Measurements from ENCODE around the gene AGGF1. TPM values are rescaled to one million over a fixed set of nuclear protein-coding genes. Genes with fewer than 3 reads are reported as not detected.

The AGGF1 gene
- total RNA-seq, 4 donors from 2014 or later, result 30.6 to 69.6 (median 50.1) TPM

DNA sequence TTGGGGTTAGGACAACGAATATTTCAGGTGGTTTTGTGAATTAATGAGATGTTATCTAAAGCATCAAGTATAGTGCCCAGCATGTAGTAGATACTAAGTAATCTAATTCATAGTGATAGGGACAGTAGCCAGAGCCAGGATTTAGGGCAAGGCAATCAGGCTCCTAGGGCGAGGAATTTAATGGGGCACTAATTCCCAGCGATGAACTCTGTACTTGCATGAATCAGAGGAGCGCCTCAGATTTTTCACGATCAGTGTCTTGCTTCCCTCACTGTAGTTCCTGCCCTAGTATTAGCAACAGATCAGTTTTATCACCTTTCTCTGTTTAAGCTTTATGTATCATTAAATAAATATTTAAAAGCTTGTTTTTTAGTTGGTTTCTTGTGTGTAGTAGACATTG lies 3.1 kb downstream of the AGGF1 start:
- TF ChIP-seq POLR2A (IDR thresholded peaks at IDR 0.05) (no peak), EP300 (IDR thresholded peaks at IDR 0.05; ENCODE audit: low read depth) (no peak), POLR2AphosphoS5 (IDR thresholded peaks at IDR 0.05) (no peak)
- TF ChIP-seq, protein P1, sequence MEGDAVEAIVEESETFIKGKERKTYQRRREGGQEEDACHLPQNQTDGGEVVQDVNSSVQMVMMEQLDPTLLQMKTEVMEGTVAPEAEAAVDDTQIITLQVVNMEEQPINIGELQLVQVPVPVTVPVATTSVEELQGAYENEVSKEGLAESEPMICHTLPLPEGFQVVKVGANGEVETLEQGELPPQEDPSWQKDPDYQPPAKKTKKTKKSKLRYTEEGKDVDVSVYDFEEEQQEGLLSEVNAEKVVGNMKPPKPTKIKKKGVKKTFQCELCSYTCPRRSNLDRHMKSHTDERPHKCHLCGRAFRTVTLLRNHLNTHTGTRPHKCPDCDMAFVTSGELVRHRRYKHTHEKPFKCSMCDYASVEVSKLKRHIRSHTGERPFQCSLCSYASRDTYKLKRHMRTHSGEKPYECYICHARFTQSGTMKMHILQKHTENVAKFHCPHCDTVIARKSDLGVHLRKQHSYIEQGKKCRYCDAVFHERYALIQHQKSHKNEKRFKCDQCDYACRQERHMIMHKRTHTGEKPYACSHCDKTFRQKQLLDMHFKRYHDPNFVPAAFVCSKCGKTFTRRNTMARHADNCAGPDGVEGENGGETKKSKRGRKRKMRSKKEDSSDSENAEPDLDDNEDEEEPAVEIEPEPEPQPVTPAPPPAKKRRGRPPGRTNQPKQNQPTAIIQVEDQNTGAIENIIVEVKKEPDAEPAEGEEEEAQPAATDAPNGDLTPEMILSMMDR (IDR thresholded peaks at IDR 0.05), result no peak
- 76 to 96% methylated on average over 5 of the region's 5 CpGs for WGBS, 2 donors (ENCODE audit: low coverage in 1 of 2)
- H3K4me1 ChIP-seq, result peaks cover 6 to 19% (median 11%) of the 10 kb centered on the region in 4 donors
- no peak for DNase-seq
- H3K4me3 ChIP-seq, result no peak overlapping the region
- H3K36me3 ChIP-seq, result peaks cover 0 to 34% (median 10%) of the 10 kb centered on the region in 4 donors
- H3K27ac ChIP-seq, result no peak overlapping the region
- no peaks in the 10 kb centered on the region for H3K9me3 ChIP-seq
- in situ Hi-C loops (cut with MboI; ENCODE audit: low pct_ligation_motif_present in 1 of 4, low pct_unique_long_range_greater_than_20kb in 1 of 4, low sequenced_read_pairs in 3 of 4), result no loop called here
- intact Hi-C loops (cut with DNase I; ENCODE audit: low total_unique reads), result loop anchor here (10.0 kb wide), 1 partner anchor 1689 kb away; no protein-coding TSS in a partner anchor
- H3K27me3 ChIP-seq, result no peaks in the 10 kb centered on the region

DNA sequence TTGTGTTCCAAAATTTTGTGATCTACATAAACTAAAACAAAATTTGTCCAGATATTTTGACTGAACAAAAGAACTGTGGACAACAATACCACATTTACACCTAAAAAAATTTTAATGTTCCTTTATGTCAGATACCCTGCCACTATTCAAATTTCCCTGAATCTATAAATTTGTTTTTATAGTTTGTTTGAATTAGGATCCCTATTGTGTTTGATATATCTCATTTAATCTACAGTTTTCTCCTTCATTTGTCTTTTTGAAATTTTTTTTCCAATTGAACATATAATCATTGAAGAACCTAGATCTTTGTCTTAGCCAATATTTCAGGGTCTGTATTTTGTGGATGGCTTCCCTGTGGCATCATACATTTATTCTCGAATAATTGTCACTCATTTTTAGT lies 5.7 kb downstream of the AGGF1 start:
- Histone ChIP-seq H3K36me3 (peaks cover 0 to 59% (median 22%) of the 10 kb centered on the region in 4 donors), H3K27ac (no peak overlapping the region), H3K4me3 (no peak overlapping the region), H3K27me3 (no peaks in the 10 kb centered on the region), H3K9me3 (no peaks in the 10 kb centered on the region), H3K4me1 (peaks cover 6 to 12% (median 8%) of the 10 kb centered on the region in 4 donors)
- 78 to 83% methylated on average over 1 of the region's 1 CpG for WGBS, 2 donors (ENCODE audit: low coverage in 1 of 2)
- intact Hi-C loops (cut with DNase I; ENCODE audit: low total_unique reads) (loop anchor here (10.0 kb wide), 1 partner anchor 1691 kb away; no protein-coding TSS in a partner anchor), in situ Hi-C loops (cut with MboI; ENCODE audit: low pct_ligation_motif_present in 1 of 4, low pct_unique_long_range_greater_than_20kb in 1 of 4, low sequenced_read_pairs in 3 of 4) (no loop called here)
- no peak for TF ChIP-seq POLR2A (IDR thresholded peaks at IDR 0.05)
- TF ChIP-seq POLR2AphosphoS5 (IDR thresholded peaks at IDR 0.05), result no peak
- TF ChIP-seq, protein P1 (IDR thresholded peaks at IDR 0.05), result no peak
- no peak for TF ChIP-seq EP300 (IDR thresholded peaks at IDR 0.05; ENCODE audit: low read depth)
- no peak for DNase-seq

DNA sequence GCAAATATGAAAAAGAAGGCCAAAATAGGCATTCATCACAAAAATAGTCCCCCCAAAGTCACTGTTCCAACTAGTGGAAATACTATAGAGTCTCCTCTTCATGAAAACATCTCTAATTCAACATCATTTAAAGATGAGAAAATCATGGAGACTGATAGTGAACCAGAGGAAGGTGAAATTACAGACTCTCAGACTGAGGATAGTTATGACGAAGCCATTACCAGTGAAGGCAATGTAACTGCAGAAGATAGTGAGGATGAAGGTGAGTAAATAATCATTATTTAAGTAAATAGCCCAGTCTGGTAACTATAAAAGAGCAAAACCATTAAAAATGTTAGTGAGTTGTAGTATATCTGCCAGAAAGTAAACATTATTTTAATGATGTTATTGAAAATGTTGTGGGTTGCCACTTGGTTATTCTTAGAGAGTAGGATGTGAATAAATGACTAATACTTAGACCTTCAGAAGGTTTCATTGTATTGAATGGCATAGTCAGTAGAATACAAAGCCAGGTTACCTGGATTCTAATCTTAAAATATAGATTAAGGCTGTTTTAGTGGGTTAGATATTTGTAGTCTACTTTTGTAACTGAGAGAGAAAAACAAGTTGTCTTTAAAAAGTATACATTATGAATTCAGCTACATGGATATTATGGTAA lies 16.3 kb downstream of the AGGF1 start:
- WGBS, 2 donors (ENCODE audit: low coverage in 1 of 2), result 90 to 100% methylated on average over 1 of the region's 1 CpG
- no peak for TF ChIP-seq POLR2AphosphoS5 (IDR thresholded peaks at IDR 0.05)
- TF ChIP-seq EP300 (IDR thresholded peaks at IDR 0.05; ENCODE audit: low read depth), result no peak
- TF ChIP-seq, protein P1 (IDR thresholded peaks at IDR 0.05), result no peak
- TF ChIP-seq POLR2A (IDR thresholded peaks at IDR 0.05), result no peak
- H3K4me1 ChIP-seq, result no peaks in the 10 kb centered on the region
- no peak overlapping the region for H3K4me3 ChIP-seq
- H3K36me3 ChIP-seq, result peaks cover 0 to 31% (median 14%) of the 10 kb centered on the region in 4 donors
- in situ Hi-C loops (cut with MboI; ENCODE audit: low pct_ligation_motif_present in 1 of 4, low pct_unique_long_range_greater_than_20kb in 1 of 4, low sequenced_read_pairs in 3 of 4) (no loop called here), intact Hi-C loops (cut with DNase I; ENCODE audit: low total_unique reads) (no loop called here)
- no peak overlapping the region for H3K27ac ChIP-seq
- DNase-seq, result no peak
- H3K27me3 ChIP-seq, result no peaks in the 10 kb centered on the region
- no peaks in the 10 kb centered on the region for H3K9me3 ChIP-seq

DNA sequence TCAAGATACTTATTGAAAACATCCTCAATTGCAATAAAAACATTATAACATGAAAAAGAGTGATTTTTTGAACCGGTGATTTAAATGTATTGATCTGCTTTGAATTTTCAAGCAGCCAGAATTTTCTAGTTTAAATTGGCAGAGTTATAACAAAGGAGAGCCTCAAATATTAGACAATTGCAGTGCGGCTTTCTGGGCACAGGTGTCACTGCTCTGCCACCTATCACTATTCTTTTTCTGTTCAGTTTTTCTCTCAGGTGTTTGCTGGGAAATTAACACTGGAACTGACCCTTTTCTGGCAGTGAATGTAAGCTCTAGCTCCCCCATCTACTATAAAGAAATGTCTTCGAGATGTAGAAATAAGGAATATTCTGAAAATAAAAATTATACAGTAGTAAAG lies 33.8 kb downstream of the AGGF1 start:
- Histone ChIP-seq H3K9me3 (no peaks in the 10 kb centered on the region), H3K4me3 (no peak overlapping the region), H3K36me3 (peaks cover 0 to 55% (median 24%) of the 10 kb centered on the region in 4 donors), H3K4me1 (no peaks in the 10 kb centered on the region), H3K27me3 (no peaks in the 10 kb centered on the region), H3K27ac (no peak overlapping the region)
- in situ Hi-C loops (cut with MboI; ENCODE audit: low pct_ligation_motif_present in 1 of 4, low pct_unique_long_range_greater_than_20kb in 1 of 4, low sequenced_read_pairs in 3 of 4) (no loop called here), intact Hi-C loops (cut with DNase I; ENCODE audit: low total_unique reads) (no loop called here)
- WGBS, 2 donors (ENCODE audit: low coverage in 1 of 2), result 60 to 86% methylated on average over 3 of the region's 3 CpGs
- no peak for DNase-seq
- TF ChIP-seq POLR2AphosphoS5 (IDR thresholded peaks at IDR 0.05) (no peak), POLR2A (IDR thresholded peaks at IDR 0.05) (no peak), EP300 (IDR thresholded peaks at IDR 0.05; ENCODE audit: low read depth) (no peak)

All from transverse colon (tissue), 4 donors.